ENCODE measurements around the gene FANCI. TPM values are rescaled to one million over a fixed set of nuclear protein-coding genes. Genes with fewer than 3 reads are reported as not detected.

The FANCI gene
- total and polyA plus RNA-seq, 7 donors: 2.0 to 16.0 (median 2.8) TPM

DNA sequence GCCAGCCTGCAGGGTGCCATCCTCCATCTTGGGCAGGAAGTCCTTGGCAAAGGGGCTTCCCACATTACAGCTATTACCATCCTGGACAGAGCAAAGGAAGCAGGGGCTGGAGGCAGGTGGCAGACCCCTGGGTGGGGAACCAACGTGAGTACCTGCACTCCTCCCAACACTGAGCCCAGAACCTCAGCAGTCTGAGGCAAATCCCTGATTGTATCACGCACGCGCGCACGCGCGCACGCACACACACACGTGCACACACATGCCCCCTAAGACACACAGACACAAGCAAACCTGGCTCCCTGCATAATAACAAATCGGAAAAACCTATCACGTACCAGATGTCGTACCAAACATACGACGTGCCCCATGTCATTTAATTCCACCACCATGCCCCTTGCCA, 79.0 kb downstream of the FANCI start:
- intact Hi-C loops (cut with DNase I): no loop called here
- Histone ChIP-seq H3K27me3 (no peaks in the 10 kb centered on the region), H3K4me3 (no peak overlapping the region), H3K4me1 (no peaks in the 10 kb centered on the region), H3K36me3 (peaks cover 84 to 100% (median 93%) of the 10 kb centered on the region in 4 donors), H3K27ac (no peak overlapping the region), H3K9me3 (no peaks in the 10 kb centered on the region)
- 92 to 96% methylated on average over 15 of the region's 15 CpGs for WGBS, 2 donors
- no peak for TF ChIP-seq POLR2A (IDR thresholded peaks at IDR 0.05)
- no peak for TF ChIP-seq EP300 (IDR thresholded peaks at IDR 0.05)
- DNase-seq: no peak

DNA sequence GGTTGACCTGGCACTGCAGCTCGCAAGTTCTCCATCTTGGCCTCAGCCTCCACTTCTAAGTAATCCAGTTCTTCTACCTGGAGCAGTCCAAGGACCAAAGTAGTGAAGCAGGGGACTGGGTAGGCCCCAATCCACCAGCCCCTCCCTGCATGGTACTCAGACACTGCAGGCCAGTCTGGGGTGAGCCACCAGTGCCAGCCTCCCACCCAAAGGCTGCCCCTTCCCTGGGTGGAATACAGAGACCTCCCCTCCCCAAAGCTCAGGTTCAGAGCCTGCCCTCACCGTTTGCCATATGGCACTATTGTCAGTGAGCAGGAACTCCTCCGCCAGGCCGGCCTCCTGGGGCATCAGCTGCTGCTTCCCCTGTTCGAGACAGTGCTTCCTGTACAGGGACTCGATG, 80.0 kb downstream of the FANCI start:
- Histone ChIP-seq H3K9me3 (no peaks in the 10 kb centered on the region), H3K36me3 (peaks cover 84 to 100% (median 93%) of the 10 kb centered on the region in 4 donors), H3K27ac (no peak overlapping the region), H3K4me3 (no peak overlapping the region), H3K4me1 (peaks cover 0 to 6% (median 0%) of the 10 kb centered on the region in 4 donors), H3K27me3 (no peaks in the 10 kb centered on the region)
- no peak for DNase-seq
- intact Hi-C loops (cut with DNase I): no loop called here
- TF ChIP-seq EP300 (IDR thresholded peaks at IDR 0.05) (no peak), POLR2A (IDR thresholded peaks at IDR 0.05) (no peak), POLR2AphosphoS5 (IDR thresholded peaks at IDR 0.05) (no peak)
- TF ChIP-seq, protein P1, sequence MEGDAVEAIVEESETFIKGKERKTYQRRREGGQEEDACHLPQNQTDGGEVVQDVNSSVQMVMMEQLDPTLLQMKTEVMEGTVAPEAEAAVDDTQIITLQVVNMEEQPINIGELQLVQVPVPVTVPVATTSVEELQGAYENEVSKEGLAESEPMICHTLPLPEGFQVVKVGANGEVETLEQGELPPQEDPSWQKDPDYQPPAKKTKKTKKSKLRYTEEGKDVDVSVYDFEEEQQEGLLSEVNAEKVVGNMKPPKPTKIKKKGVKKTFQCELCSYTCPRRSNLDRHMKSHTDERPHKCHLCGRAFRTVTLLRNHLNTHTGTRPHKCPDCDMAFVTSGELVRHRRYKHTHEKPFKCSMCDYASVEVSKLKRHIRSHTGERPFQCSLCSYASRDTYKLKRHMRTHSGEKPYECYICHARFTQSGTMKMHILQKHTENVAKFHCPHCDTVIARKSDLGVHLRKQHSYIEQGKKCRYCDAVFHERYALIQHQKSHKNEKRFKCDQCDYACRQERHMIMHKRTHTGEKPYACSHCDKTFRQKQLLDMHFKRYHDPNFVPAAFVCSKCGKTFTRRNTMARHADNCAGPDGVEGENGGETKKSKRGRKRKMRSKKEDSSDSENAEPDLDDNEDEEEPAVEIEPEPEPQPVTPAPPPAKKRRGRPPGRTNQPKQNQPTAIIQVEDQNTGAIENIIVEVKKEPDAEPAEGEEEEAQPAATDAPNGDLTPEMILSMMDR (IDR thresholded peaks at IDR 0.05): no peak
- WGBS, 2 donors: 80% methylated on average over 6 of the region's 6 CpGs

DNA sequence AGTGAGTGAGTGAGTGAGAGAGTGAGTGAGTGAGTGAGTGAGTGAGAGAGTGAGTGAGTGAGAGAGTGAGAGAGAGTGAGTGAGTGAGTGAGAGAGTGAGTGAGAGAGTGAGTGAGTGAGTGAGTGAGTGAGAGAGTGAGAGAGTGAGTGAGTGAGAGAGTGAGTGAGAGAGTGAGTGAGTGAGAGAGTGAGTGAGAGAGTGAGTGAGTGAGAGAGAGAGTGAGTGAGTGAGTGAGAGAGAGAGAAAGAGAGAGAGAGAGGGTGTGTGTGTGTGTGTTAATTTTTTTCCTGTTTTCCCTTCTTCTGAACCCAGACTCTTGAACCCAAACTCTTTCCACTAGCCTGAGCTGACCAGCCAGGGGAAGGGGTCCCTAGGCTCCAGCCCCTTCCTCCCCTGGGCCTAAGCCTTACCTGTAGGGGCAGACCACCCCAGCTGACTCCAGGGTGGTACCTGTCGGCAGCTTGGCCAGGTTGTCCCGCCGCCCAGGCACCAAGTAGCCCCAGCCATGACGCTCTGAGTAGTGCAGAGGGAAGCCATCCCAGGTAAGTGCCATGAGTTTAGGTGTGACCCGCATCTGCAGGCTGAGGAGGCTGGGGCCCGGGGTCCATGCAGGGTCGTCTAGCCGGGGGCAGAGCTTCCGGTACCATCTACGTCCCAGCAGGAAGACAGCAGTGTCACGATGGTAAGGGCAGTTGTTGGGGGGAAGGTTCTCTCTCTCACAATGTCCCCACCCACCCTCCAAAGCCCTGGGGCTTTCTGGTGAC, 81.4 kb downstream of the FANCI start:
- Histone ChIP-seq H3K9me3 (no peaks in the 10 kb centered on the region), H3K36me3 (peaks cover 87 to 100% (median 97%) of the 10 kb centered on the region in 4 donors), H3K27me3 (no peaks in the 10 kb centered on the region), H3K4me3 (no peak overlapping the region), H3K27ac (no peak overlapping the region), H3K4me1 (peaks cover 0 to 10% (median 4%) of the 10 kb centered on the region in 4 donors)
- intact Hi-C loops (cut with DNase I): no loop called here
- WGBS, 2 donors: 95 to 97% methylated on average over 11 of the region's 11 CpGs
- no peak for DNase-seq
- TF ChIP-seq POLR2A (IDR thresholded peaks at IDR 0.05) (no peak), EP300 (IDR thresholded peaks at IDR 0.05) (no peak), POLR2AphosphoS5 (IDR thresholded peaks at IDR 0.05) (no peak)
- TF ChIP-seq, protein P1 (IDR thresholded peaks at IDR 0.05): no peak

GRCh38 chr15:89326316-89326715, 82.5 kb downstream of the FANCI start:
- 81 to 91% methylated on average over 6 of the region's 6 CpGs for WGBS, 2 donors
- Histone ChIP-seq H3K27me3 (no peaks in the 10 kb centered on the region), H3K36me3 (peaks cover 86 to 100% (median 96%) of the 10 kb centered on the region in 4 donors), H3K4me3 (no peak overlapping the region), H3K27ac (no peak overlapping the region), H3K9me3 (no peaks in the 10 kb centered on the region), H3K4me1 (peaks cover 0 to 21% (median 15%) of the 10 kb centered on the region in 4 donors)
- intact Hi-C loops (cut with DNase I): no loop called here
- TF ChIP-seq POLR2AphosphoS5 (IDR thresholded peaks at IDR 0.05) (no peak), POLR2A (IDR thresholded peaks at IDR 0.05) (no peak), EP300 (IDR thresholded peaks at IDR 0.05) (no peak)
- TF ChIP-seq, protein P1 (IDR thresholded peaks at IDR 0.05): no peak
- DNase-seq: no peak

DNA sequence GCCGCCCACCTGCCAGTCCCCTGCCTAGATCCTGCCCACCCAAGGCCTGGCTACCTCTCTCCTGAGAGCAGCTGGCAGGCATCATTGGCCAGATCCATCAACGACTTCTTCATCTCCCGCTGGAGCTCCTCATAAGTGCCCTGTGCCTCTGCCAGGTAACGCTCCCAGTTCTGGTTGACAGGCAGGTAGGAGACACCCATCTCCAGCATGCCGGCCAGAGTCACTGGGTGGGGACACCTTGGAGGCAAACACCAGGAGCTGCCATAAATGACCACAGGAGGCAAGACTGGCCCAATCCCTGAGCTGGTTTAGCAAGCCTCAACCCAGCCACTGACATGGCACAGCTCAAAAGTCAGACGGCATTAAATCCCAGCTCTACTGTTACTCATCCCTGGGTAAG, 83.3 kb downstream of the FANCI start:
- Histone ChIP-seq H3K9me3 (no peaks in the 10 kb centered on the region), H3K27me3 (no peaks in the 10 kb centered on the region), H3K4me3 (no peak overlapping the region), H3K36me3 (peaks cover 78 to 100% (median 94%) of the 10 kb centered on the region in 4 donors), H3K27ac (no peak overlapping the region), H3K4me1 (peaks cover 0 to 29% (median 23%) of the 10 kb centered on the region in 4 donors)
- no peak for DNase-seq
- 77 to 88% methylated on average over 6 of the region's 6 CpGs for WGBS, 2 donors
- intact Hi-C loops (cut with DNase I): no loop called here
- TF ChIP-seq, protein P1 (IDR thresholded peaks at IDR 0.05): no peak
- TF ChIP-seq EP300 (IDR thresholded peaks at IDR 0.05) (no peak), POLR2A (IDR thresholded peaks at IDR 0.05) (no peak), POLR2AphosphoS5 (IDR thresholded peaks at IDR 0.05) (no peak)

All from sigmoid colon (tissue), 7 donors.